CD14-positive monocyte (primary cell): ENCODE data around the gene OTX1. TPM values are rescaled to one million over a fixed set of nuclear protein-coding genes. Genes with fewer than 3 reads are reported as not detected.

Source experiments
- DNase-seq, 3 donors: peaks; one replicate each; pipeline ENCODE4 v3.0.0-alpha.2; 2011 to 2022
- H2AFZ ChIP-seq: 2 replicates; pipeline ENCODE4 v1.6.0; 2012; ENCODE audit warnings: mild to moderate bottlenecking, low read depth, low read length, inconsistent platforms; ENCODE audit not compliant: insufficient read depth, poor library complexity, severe bottlenecking
- H3K27ac ChIP-seq, 2 donors: 1 replicate in 1 of 2; 2 replicates in 1 of 2; pipeline ENCODE4 v1.5.1; 2012 to 2013; ENCODE audit warnings: low read length in 2 of 2, control low read depth in 1 of 2, inconsistent platforms in 1 of 2, low read depth in 1 of 2, mild to moderate bottlenecking in 1 of 2
- H3K27me3 ChIP-seq, 2 donors: one replicate each; pipeline versions ENCODE4 v1.6.0 to v1.6.1; 2011 to 2013; ENCODE audit warnings: low read length in 2 of 2; ENCODE audit not compliant: control insufficient read depth in 2 of 2, insufficient read depth in 2 of 2
- H3K36me3 ChIP-seq, 2 donors: replicated peaks in 1 of 2; 1 replicate in 1 of 2; 2 replicates in 1 of 2; pipeline versions ENCODE4 v1.5.1 to v1.6.1; 2012 to 2013; ENCODE audit warnings: low read length in 2 of 2, control low read depth in 1 of 2, inconsistent platforms in 1 of 2, mild to moderate bottlenecking in 1 of 2; ENCODE audit not compliant: insufficient read depth in 2 of 2, control insufficient read depth in 1 of 2
- H3K4me1 ChIP-seq, 2 donors: 1 replicate in 1 of 2; 2 replicates in 1 of 2; pipeline versions ENCODE4 v1.5.1 to v1.6.1; 2012 to 2013; ENCODE audit warnings: low read length in 2 of 2, control low read depth in 1 of 2, inconsistent platforms in 1 of 2, mild to moderate bottlenecking in 1 of 2, moderate library complexity in 1 of 2; ENCODE audit not compliant: insufficient read depth in 2 of 2, control insufficient read depth in 1 of 2
- H3K4me2 ChIP-seq: replicated peaks from 2 replicates; pipeline ENCODE3; 2012; ENCODE audit warnings: low read length, moderate library complexity, mild to moderate bottlenecking; ENCODE audit not compliant: poor library complexity, severe bottlenecking; ENCODE audit errors: extremely low read depth
- H3K4me3 ChIP-seq, 3 experiments: fragments of 200-600 bp in 1 of 3; sonication (generic) in 1 of 3; replicated peaks in 1 of 3; 1 replicate in 2 of 3; 2 replicates in 1 of 3; pipeline ENCODE4 v1.5.1; 2011 to 2013; ENCODE audit warnings: low read length in 3 of 3, mild to moderate bottlenecking in 3 of 3, control low read depth in 2 of 3, low read depth in 2 of 3, inconsistent platforms in 1 of 3, moderate library complexity in 1 of 3
- H3K79me2 ChIP-seq: 2 replicates; pipeline ENCODE4 v1.6.0; 2012; ENCODE audit warnings: mild to moderate bottlenecking, control low read depth, inconsistent platforms, low read length, moderate library complexity; ENCODE audit not compliant: insufficient read depth
- H3K9ac ChIP-seq: 2 replicates; pipeline ENCODE4 v1.6.0; 2017; ENCODE audit warnings: low read length, mild to moderate bottlenecking; ENCODE audit not compliant: insufficient read depth, poor library complexity, severe bottlenecking
- H3K9me3 ChIP-seq, 2 donors: replicated peaks in 1 of 2; 1 replicate in 1 of 2; 2 replicates in 1 of 2; pipeline versions ENCODE4 v1.5.1 to v1.6.1; 2012 to 2013; ENCODE audit warnings: low read length in 2 of 2, control low read depth in 1 of 2; ENCODE audit not compliant: control insufficient read depth in 1 of 2, insufficient read depth in 1 of 2
- H4K20me1 ChIP-seq: 2 replicates; pipeline ENCODE4 v1.6.0; 2012; ENCODE audit warnings: mild to moderate bottlenecking, low read length, control low read depth, moderate library complexity; ENCODE audit not compliant: insufficient read depth
- H3K27ac Mint-ChIP-seq, 7 donors: one replicate each; pipeline ENCODE4 v1.8.0; 2020; ENCODE audit warnings: mild to moderate bottlenecking in 7 of 7, mixed read lengths in 7 of 7, moderate library complexity in 6 of 7, inconsistent platforms in 2 of 7
- H3K27me3 Mint-ChIP-seq, 3 donors: one replicate each; pipeline ENCODE4 v1.8.0; 2021 to 2022; ENCODE audit warnings: low read depth in 3 of 3, mild to moderate bottlenecking in 3 of 3, mixed read lengths in 3 of 3, moderate library complexity in 3 of 3, inconsistent platforms in 1 of 3
- H3K36me3 Mint-ChIP-seq, 2 donors: one replicate each; pipeline ENCODE4 v1.8.0; 2020; ENCODE audit warnings: mixed read lengths in 2 of 2, inconsistent platforms in 1 of 2, mild to moderate bottlenecking in 1 of 2
- H3K4me1 Mint-ChIP-seq: one replicate; pipeline ENCODE4 v1.8.0; 2020; ENCODE audit warnings: mild to moderate bottlenecking, mixed read lengths
- H3K4me3 Mint-ChIP-seq, 2 donors: one replicate each; pipeline ENCODE4 v1.8.0; 2020; ENCODE audit warnings: mild to moderate bottlenecking in 2 of 2, mixed read lengths in 2 of 2, moderate library complexity in 1 of 2
- H3K9me3 Mint-ChIP-seq, 7 donors: one replicate each; pipeline ENCODE4 v1.8.0; 2020 to 2022; ENCODE audit warnings: mixed read lengths in 7 of 7, mild to moderate bottlenecking in 6 of 7, moderate library complexity in 6 of 7, inconsistent platforms in 2 of 7
- CTCF ChIP-seq: fragments of 200-600 bp; IDR thresholded peaks from one replicate; pipeline ENCODE4 v1.8.0; 2022; ENCODE audit warnings: antibody characterized with exemption, mild to moderate bottlenecking
- WGBS: methylation state at CpG from one replicate; pipeline ENCODE4 v1.1.5; 2013; ENCODE audit warnings: missing lambda C conversion rate; ENCODE audit not compliant: insufficient coverage; 5-methylcytosine and 5-hydroxymethylcytosine counted together
- intact Hi-C, 2 donors: fragments of 100-400 bp; cut with micrococcal nuclease; formaldehyde crosslinking; loops; one replicate each; pipeline versions ENCODE4 v1.15.0 to v1.15.1; 2023
- polyA plus RNA-seq, 3 donors: library from polyadenylated mRNA; depleted of rRNA in 1 of 3; unstranded in 2 of 3; stranded (reverse) in 1 of 3; fragments of 300-500 nt in 2 of 3; fragments of >200 nt in 1 of 3; fragmentation: Illumina TruSeq in 2 of 3; gene quantifications; 1 replicate in 2 of 3; 2 replicates in 1 of 3; pipeline ENCODE4 v1.2.3, GENCODE V29; 2012 to 2021

OTX1 gene
- polyA plus RNA-seq, 3 donors = not detected

GRCh38 chr2:63046552-63046951 lies 4.1 kb upstream of the OTX1 start:
- no peaks in the 10 kb centered on the region for H3K36me3 ChIP-seq
- H3K36me3 Mint-ChIP-seq = peaks cover 24 to 27% of the 10 kb centered on the region in 2 donors
- peaks cover 19 to 44% of the 10 kb centered on the region in 2 donors for H3K4me1 ChIP-seq
- no peaks in the 10 kb centered on the region for H3K79me2 ChIP-seq
- H3K27ac Mint-ChIP-seq = no peak overlapping the region
- H3K4me3 Mint-ChIP-seq = peak overlapping the region in 1 of 2 donors; percentile 74
- H3K27me3 Mint-ChIP-seq = peaks cover 55 to 65% (median 60%) of the 10 kb centered on the region in 3 donors
- H3K9ac ChIP-seq = no peak overlapping the region
- no peaks in the 10 kb centered on the region for H4K20me1 ChIP-seq
- H3K4me2 ChIP-seq = no peak overlapping the region
- peaks cover 48 to 66% of the 10 kb centered on the region in 2 donors for H3K27me3 ChIP-seq
- WGBS = 100% methylated on average over 3 of the region's 7 CpGs
- H3K4me3 ChIP-seq = no peak overlapping the region
- peaks cover 0 to 27% of the 10 kb centered on the region in 2 donors for H3K9me3 ChIP-seq
- no peak overlapping the region for H2AFZ ChIP-seq
- H3K4me1 Mint-ChIP-seq = peaks cover 37% of the 10 kb centered on the region
- no peak overlapping the region for H3K27ac ChIP-seq
- peaks cover 0 to 20% (median 9%) of the 10 kb centered on the region in 7 donors for H3K9me3 Mint-ChIP-seq
- intact Hi-C loops = no loop called here
- no peak for TF ChIP-seq CTCF
- no peak for DNase-seq

DNA sequence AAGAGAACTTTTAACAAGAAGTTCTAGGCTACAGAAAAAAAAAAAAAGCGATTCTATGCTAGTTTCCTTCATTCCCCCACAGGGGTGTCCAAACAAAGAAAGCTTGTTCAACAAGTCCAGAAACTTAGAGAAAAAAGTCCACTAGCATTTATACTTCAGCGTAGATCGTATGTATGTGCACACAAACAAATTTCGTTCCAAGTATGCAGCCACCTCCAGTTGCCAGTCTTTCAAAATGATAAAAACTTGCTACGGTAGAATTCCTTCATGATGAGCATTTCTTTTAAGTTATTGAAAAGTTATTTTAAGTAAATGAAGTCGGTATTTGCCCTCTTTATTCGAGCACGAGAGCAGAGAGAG lies 3.7 kb upstream of the OTX1 start:
- Histone ChIP-seq H3K4me3 (no peak overlapping the region), H3K9me3 (peaks cover 0 to 28% of the 10 kb centered on the region in 2 donors), H4K20me1 (no peaks in the 10 kb centered on the region), H3K36me3 (no peaks in the 10 kb centered on the region), H3K9ac (no peak overlapping the region), H3K4me2 (no peak overlapping the region), H3K27me3 (peaks cover 52 to 70% of the 10 kb centered on the region in 2 donors), H2AFZ (no peak overlapping the region), H3K79me2 (no peaks in the 10 kb centered on the region), H3K4me1 (peaks cover 19 to 48% of the 10 kb centered on the region in 2 donors), H3K27ac (no peak overlapping the region)
- Mint-ChIP-seq H3K36me3 (peaks cover 24 to 27% of the 10 kb centered on the region in 2 donors), H3K4me3 (peak overlapping the region in 1 of 2 donors; percentile 74), H3K4me1 (peaks cover 40% of the 10 kb centered on the region), H3K27ac (no peak overlapping the region), H3K27me3 (peaks cover 59 to 69% (median 63%) of the 10 kb centered on the region in 3 donors), H3K9me3 (peaks cover 0 to 24% (median 9%) of the 10 kb centered on the region in 7 donors)
- TF ChIP-seq CTCF = no peak
- DNase-seq = no peak
- WGBS = 24% methylated on average over 5 of the region's 8 CpGs
- intact Hi-C loops = no loop called here
